ENCODE measurements around the gene SLC39A8.

Gene SLC39A8

DNA sequence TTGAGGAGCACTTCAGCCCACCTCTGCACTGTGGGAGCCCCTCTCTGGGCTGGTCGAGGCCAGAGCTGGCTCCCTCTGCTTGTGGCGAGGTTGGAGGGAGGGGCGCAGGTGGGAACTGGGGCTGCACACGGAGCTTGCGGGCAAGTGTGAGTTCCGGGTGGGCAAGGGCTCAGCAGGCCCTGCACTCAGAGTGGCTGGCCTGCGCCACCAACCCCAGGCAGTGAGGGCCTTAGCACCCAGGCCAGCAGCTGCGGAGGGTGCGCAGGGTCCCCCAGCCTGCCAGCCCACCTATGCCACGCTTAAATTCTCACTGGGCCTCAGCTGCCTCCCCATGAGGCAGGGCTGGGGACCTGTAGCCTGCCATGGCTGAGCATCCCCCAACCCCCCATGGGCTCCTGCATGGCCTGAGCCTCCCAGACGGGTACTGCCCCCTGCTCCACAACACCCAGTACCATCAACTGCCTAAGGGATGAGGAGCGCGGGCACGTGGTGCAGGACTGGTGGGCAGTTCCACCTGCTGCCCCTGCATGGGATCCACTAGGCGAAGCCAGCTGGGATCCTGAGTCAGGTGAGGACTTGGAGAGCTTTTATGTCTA lies 110.9 kb downstream of the SLC39A8 start:
- DNase-seq (ENCODE audit: low read depth in 3 of 3, low spot score in 1 of 3), result no peak

DNA sequence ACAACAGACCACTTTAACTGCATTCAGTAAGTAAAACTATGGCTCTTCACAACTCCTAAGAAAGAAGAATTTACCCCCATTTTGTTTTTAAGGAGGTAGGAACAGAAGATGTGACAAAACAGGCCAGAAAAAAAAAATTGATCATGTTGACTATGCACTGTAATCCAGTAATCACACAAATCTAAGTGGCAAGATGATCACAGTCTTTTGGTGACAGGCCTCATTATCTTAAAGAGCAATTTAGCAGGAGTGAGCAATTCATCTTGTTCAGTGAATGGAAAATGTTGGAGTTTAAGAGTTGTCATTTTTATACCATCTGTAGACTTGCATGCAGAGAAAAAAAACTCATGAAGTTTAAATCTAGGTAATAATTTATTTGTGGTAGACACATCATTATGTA lies 115.1 kb downstream of the SLC39A8 start:
- no peak for DNase-seq (ENCODE audit: low read depth in 3 of 3, low spot score in 1 of 3)

DNA sequence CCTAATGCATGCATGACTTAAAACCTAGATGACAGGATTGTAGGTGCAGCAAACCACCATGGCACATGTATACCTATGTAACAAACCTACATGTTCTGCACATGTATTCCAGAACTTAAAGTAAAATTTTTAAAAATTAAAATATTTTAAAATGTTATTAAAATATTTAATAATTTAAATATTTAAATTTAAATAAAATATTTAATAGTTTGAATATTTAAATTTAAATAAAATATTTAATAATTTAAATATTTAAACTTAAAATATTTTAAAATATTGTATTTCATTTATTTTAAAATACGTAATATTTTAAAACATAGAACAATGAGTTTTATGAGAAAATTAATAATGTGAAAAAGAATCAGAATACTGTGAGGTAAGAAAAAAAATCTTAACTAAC lies 117.9 kb downstream of the SLC39A8 start:
- DNase-seq (ENCODE audit: low read depth in 3 of 3, low spot score in 1 of 3), result no peak

DNA sequence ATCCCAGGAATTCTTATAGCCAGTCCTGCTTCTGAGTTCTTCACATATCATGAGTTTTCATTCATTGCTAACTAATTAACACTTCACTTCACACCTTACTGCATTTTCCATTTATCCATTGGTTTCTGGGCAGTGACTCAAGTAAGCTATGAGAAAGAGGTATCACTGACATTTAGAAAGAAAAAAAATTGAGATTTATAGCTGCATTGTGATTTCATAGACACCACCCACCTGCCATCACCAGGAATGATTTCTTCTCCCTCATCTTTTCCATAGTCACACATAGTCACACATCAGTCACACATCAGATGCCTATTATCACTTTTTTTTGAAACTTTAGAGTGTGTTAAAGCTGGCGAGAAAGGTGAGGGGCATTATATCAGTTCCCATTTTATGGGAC lies 121.8 kb downstream of the SLC39A8 start:
- no peak for DNase-seq (ENCODE audit: low read depth in 3 of 3, low spot score in 1 of 3)

DNA sequence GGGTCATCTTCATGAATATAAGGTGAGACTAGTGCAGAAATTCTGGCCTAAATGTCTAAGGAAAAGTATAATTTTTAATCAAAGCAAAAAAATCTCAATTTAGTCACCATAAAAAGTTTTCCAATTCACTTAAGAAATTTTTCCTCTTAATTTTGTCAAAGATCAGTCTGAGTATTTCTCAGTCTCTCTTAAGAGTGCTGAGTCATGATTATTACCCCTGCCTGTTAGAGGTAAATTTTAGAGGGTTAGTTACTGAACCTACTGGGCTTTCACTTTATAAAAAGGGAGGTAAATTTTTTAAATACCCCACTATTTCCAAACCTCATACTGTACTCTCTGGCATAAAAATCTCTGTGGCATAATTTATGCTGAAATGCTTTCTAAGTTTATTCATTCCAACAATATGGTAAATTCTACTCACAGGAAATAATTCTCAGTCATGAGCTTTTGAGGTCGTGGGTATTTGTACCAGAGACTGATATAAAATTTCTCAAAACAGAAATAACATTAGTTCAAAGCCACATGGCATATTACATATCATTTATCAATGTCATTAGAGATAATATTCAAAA lies 122.4 kb downstream of the SLC39A8 start:
- DNase-seq (ENCODE audit: low read depth in 3 of 3, low spot score in 1 of 3), result no peak

DNA sequence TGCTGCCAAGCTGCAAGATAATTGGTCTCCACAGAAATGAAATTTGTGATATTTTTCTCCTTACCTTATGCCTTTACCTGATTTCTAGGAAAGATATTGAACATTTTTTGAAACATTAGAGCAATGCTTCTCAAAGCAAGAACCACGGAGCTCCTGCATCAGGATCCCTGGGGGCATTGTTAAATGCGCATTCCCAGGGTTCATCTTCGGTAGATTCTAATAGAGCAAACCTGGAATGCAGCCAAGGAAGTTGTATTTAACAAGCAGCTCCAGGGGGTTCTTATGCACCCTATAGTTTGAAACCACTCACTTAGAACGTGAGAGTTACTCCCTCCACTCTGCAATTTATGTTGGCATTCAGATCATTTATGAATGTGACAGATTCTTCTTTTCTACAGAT lies 126.2 kb downstream of the SLC39A8 start:
- DNase-seq (ENCODE audit: low read depth in 3 of 3, low spot score in 1 of 3), result no peak

DNA sequence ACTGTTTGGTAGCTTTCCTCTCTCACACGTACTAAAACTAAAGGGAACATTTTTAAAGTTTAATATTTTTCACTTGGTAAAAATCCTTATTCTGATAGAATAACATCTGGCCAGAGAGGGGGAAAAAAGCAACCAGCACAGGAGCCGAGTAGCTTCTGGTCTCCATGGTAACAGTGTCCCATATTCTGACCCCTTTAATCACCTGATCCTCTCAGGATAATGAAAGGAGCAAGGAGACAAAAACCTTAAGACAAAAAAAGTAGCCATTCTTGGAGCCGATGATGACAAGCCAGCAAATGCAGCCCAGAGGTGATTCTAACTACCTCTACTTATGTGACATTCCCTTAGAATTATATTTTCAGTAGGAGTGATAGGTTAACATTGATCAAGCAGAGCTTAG lies 126.6 kb downstream of the SLC39A8 start:
- DNase-seq (ENCODE audit: low read depth in 3 of 3, low spot score in 1 of 3), result no peak

DNA sequence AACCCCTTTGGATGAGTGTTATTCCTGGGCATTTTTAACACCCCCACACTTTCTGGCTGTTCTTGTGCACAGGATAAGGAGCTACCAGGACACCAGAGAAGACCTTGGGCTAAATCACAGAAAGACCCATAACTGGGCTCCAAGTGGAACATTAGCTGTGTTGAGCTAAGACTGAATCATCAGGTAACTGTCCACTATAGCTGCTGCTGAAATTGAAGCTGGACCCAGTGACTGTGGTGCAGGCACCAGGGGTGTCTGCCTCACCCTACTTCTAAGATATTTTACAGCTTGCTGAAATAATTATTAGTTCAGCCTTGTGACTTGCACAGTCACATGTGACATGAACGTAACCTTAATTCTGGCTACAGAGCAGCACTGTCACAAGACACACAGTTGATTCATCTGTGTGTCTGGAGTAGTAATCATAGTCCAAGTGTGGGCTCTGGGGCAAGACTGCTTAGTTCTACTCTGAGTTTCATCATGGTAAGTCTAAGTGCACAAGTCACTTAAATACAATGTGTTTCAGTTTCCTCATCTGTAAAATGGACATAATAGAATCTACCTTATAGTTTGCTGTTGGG lies 127.4 kb downstream of the SLC39A8 start:
- DNase-seq (ENCODE audit: low read depth in 3 of 3, low spot score in 1 of 3), result no peak

DNA sequence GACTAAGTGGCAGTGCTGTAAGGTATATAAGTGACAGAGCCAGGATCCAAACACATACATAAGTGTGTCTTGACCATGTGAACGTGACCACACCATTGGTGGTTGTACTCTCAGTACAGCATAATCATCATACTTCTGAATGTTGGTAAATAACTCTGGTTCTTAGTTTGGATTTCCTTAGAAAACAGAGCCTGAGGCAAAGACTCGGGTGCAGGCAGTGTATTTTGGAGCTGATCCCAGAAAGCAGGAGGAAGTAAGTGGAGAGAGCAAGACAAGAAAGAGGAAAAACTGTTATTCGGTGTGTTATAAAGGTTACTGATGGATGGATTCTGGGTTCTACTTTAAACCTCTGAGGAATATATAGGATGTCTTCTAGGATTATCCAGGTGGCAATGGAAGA lies 127.9 kb downstream of the SLC39A8 start:
- no peak for DNase-seq (ENCODE audit: low read depth in 3 of 3, low spot score in 1 of 3)

DNA sequence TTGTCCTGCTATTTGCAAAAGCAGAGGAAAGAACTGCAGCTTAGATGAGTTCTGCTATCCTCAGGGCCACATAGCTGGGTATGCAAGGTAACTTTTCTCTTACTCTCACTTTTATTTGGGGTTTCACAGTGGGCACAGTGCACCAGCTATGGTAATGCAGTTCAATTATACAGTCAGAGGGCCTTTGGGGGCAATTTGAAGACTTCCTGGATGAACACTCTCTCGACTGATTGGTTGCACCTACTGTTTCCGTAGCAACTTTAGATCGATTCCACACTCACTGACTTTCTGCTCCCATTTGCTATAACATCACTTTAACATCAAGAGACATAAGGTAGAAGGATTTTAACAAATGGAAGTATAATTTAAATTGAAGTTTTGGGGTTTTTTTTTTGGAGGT lies 128.6 kb downstream of the SLC39A8 start:
- DNase-seq (ENCODE audit: low read depth in 3 of 3, low spot score in 1 of 3), result no peak

DNA sequence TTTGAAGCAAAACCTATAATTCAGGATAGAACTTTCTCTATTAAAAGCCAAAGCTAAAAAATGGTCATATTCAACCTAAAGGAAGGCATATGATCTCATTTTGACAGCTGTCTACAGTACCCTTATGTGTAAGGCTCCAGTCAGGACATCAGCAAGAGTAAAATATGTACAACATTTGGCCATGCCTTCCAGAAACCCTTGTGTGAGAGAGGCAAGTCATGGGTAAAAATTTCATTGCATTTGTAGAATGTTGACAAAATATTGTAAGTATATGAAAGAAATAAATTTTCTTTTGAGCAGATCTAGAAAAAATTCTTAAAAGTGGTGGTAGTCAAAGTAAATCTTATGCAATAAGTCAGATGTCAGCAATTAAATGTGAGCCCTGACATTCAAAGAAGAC lies 132.3 kb downstream of the SLC39A8 start:
- no peak for DNase-seq (ENCODE audit: low read depth in 3 of 3, low spot score in 1 of 3)
